ENCODE results near the gene TRAF4.

The TRAF4 gene

GRCh38 chr17:28743243-28744103 lies at the start of gene TRAF4:
TRAF4 (plus strand) TSS chr17:28744011; CDS start chr17:28744113, 102 bp downstream.
- peak; percentile 78 for DNase-seq

- no peak for DNase-seq
Observed at GRCh38 chr17:28698253-28698941, 45.4 kb upstream of the TRAF4 start.

- no peak for DNase-seq
Observed at GRCh38 chr17:28700278-28700677, 43.5 kb upstream of the TRAF4 start.

GRCh38 chr17:28700830-28701492 lies 42.9 kb upstream of the TRAF4 start:
- no peak for DNase-seq

GRCh38 chr17:28702026-28702751 lies 41.6 kb upstream of the TRAF4 start:
- DNase-seq = no peak

GRCh38 chr17:28702752-28703150 lies 41.1 kb upstream of the TRAF4 start:
- no peak for DNase-seq

GRCh38 chr17:28703552-28704218 lies 40.1 kb upstream of the TRAF4 start:
- DNase-seq = no peak

GRCh38 chr17:28704219-28704858 lies 39.5 kb upstream of the TRAF4 start:
- DNase-seq = no peak

GRCh38 chr17:28705074-28705659 lies 38.6 kb upstream of the TRAF4 start:
- no peak for DNase-seq

GRCh38 chr17:28705728-28706334 lies 38.0 kb upstream of the TRAF4 start:
- DNase-seq = no peak

- no peak for DNase-seq
Observed at GRCh38 chr17:28706471-28707338, 37.1 kb upstream of the TRAF4 start.

GRCh38 chr17:28707339-28707720 lies 36.5 kb upstream of the TRAF4 start:
- no peak for DNase-seq

- peak; percentile 76 for DNase-seq
Observed at GRCh38 chr17:28710861-28711722, 32.7 kb upstream of the TRAF4 start.

GRCh38 chr17:28711723-28712031 lies 32.1 kb upstream of the TRAF4 start, which contains the start of gene PROCA1:
PROCA1 (minus strand) TSS chr17:28711888; CDS start chr17:28711660, 228 bp downstream.
- DNase-seq = no peak

- no peak for DNase-seq
Observed at GRCh38 chr17:28712032-28712704, 31.6 kb upstream of the TRAF4 start.

GRCh38 chr17:28712705-28713415 lies 31.0 kb upstream of the TRAF4 start:
- no peak for DNase-seq

- DNase-seq = no peak
Observed at GRCh38 chr17:28714281-28714680, 29.5 kb upstream of the TRAF4 start.

- no peak for DNase-seq
Observed at GRCh38 chr17:28715217-28715616, 28.6 kb upstream of the TRAF4 start.

Data from kidney glomerular epithelial cell (primary cell).